B cell (primary cell): ENCODE results near the gene KRT9. TPM values are rescaled to one million over a fixed set of nuclear protein-coding genes. Genes with fewer than 3 reads are reported as not detected.
"Not testable (repeated sequence)": the region's sequence is repeated elsewhere in the genome, so short reads cannot be mapped to it uniquely, and the experiment has no call there.

Source experiments
- ATAC-seq: fragments of 200-7000 bp; cut with Tn5 transposase; one replicate; pipeline ENCODE4 v1.10.0; 2021; ENCODE audit warnings: low read depth, mild to moderate bottlenecking, moderate number of reproducible peaks, moderate library complexity
- CTCF ChIA-PET: fragments of 350-600 bp; sonication (Branson Sonifier 250); formaldehyde crosslinking; loops from one replicate; lab custom pipeline; 2021; ENCODE audit warnings: antibody characterized with exemption, inconsistent platforms; lab: Charles Lee
- POLR2A ChIA-PET: fragments of 350-600 bp; sonication (Branson Sonifier 250); formaldehyde crosslinking; loops from one replicate; lab custom pipeline; 2021; ENCODE audit warnings: antibody characterized with exemption; lab: Charles Lee
- DNase-seq: peaks from one replicate; pipeline ENCODE4 v3.0.0; 2013
- H2AFZ ChIP-seq: 2 replicates; pipeline ENCODE4 v1.6.1; 2012; ENCODE audit warnings: mild to moderate bottlenecking, low read depth, low read length; ENCODE audit not compliant: insufficient read depth, poor library complexity, severe bottlenecking
- H3K27ac ChIP-seq, 2 donors: 1 replicate in 1 of 2; 2 replicates in 1 of 2; pipeline ENCODE4 v1.5.1; 2012 to 2013; ENCODE audit warnings: low read length in 2 of 2, mild to moderate bottlenecking in 2 of 2, moderate library complexity in 1 of 2
- H3K27me3 ChIP-seq, 4 experiments: fragments of 200-600 bp in 1 of 4; sonication (generic) in 1 of 4; replicated peaks in 1 of 4; 1 replicate in 2 of 4; 2 replicates in 2 of 4; pipeline versions ENCODE4 v1.6.1 to v1.7.0; 2013 to 2016; ENCODE audit warnings: low read length in 3 of 4, mild to moderate bottlenecking in 2 of 4, mixed read lengths in 1 of 4, moderate library complexity in 1 of 4; ENCODE audit not compliant: insufficient read depth in 4 of 4, control insufficient read depth in 3 of 4; ENCODE audit errors: control extremely low read depth in 1 of 4
- H3K36me3 ChIP-seq, 2 experiments: replicated peaks in 1 of 2; 1 replicate in 1 of 2; 2 replicates in 1 of 2; pipeline versions ENCODE4 v1.6.1 to v1.7.1; 2013; ENCODE audit warnings: low read length in 1 of 2; ENCODE audit not compliant: insufficient read depth in 2 of 2, control insufficient read depth in 1 of 2; ENCODE audit errors: control extremely low read depth in 1 of 2, extremely low read depth in 1 of 2
- H3K4me1 ChIP-seq, 2 donors: fragments of 200-600 bp in 1 of 2; sonication (generic) in 1 of 2; 1 replicate in 1 of 2; 2 replicates in 1 of 2; pipeline versions ENCODE4 v1.5.1 to v1.6.1; 2013 to 2017; ENCODE audit warnings: low read length in 2 of 2; ENCODE audit not compliant: control insufficient read depth in 2 of 2, insufficient read depth in 2 of 2
- H3K4me2 ChIP-seq: replicated peaks from 2 replicates; pipeline ENCODE3; 2012; ENCODE audit warnings: mild to moderate bottlenecking, low read depth, low read length; ENCODE audit not compliant: poor library complexity, severe bottlenecking
- H3K4me3 ChIP-seq, 5 experiments: fragments of 200-600 bp in 1 of 5; sonication (generic) in 1 of 5; 1 replicate in 3 of 5; 2 replicates in 2 of 5; pipeline versions ENCODE4 v1.5.1 to v1.7.0; 2011 to 2016; ENCODE audit warnings: low read length in 4 of 5, mild to moderate bottlenecking in 4 of 5, low read depth in 2 of 5, control low read depth in 1 of 5, moderate library complexity in 1 of 5; ENCODE audit not compliant: insufficient read depth in 1 of 5; ENCODE audit errors: control extremely low read depth in 1 of 5, extremely low read depth in 1 of 5
- H3K79me2 ChIP-seq: fragments of 200-600 bp; sonication (generic); one replicate; pipeline ENCODE4 v1.6.0; 2016; ENCODE audit warnings: low read length; ENCODE audit not compliant: control insufficient read depth, insufficient read depth
- H3K9ac ChIP-seq: fragments of 200-600 bp; sonication (generic); 2 replicates; pipeline ENCODE4 v1.6.1; 2017; ENCODE audit warnings: mild to moderate bottlenecking, low read length, moderate library complexity
- H3K9me3 ChIP-seq, 3 donors: one replicate each; pipeline versions ENCODE4 v1.6.1 to v1.7.1; 2013; ENCODE audit warnings: low read length in 2 of 3; ENCODE audit not compliant: control insufficient read depth in 2 of 3, insufficient read depth in 1 of 3; ENCODE audit errors: control extremely low read depth in 1 of 3
- H4K20me1 ChIP-seq: 2 replicates; pipeline ENCODE4 v1.6.0; 2012; ENCODE audit warnings: mild to moderate bottlenecking, low read length; ENCODE audit not compliant: insufficient read depth, control insufficient read depth, poor library complexity, severe bottlenecking
- H3K27ac Mint-ChIP-seq: one replicate; pipeline ENCODE4 v1.8.0; 2021; ENCODE audit warnings: mixed read lengths
- H3K27me3 Mint-ChIP-seq: one replicate; pipeline ENCODE4 v1.8.0; 2021; ENCODE audit warnings: mixed read lengths
- H3K4me1 Mint-ChIP-seq: one replicate; pipeline ENCODE4 v1.8.0; 2021; ENCODE audit warnings: mixed read lengths
- H3K4me3 Mint-ChIP-seq: one replicate; pipeline ENCODE4 v1.8.0; 2021; ENCODE audit warnings: mixed read lengths
- H3K9me3 Mint-ChIP-seq: one replicate; pipeline ENCODE4 v1.8.0; 2022; ENCODE audit warnings: mixed read lengths; ENCODE audit not compliant: insufficient read depth
- CTCF ChIP-seq: fragments of 200-600 bp; IDR thresholded peaks from one replicate; pipeline ENCODE4 v1.8.0; 2022; ENCODE audit warnings: antibody characterized with exemption, mild to moderate bottlenecking
- EZH2 ChIP-seq: IDR thresholded peaks from 2 replicates; pipeline ENCODE4 v1.6.1; 2012; ENCODE audit warnings: borderline replicate concordance, low read depth, mild to moderate bottlenecking, moderate library complexity, low read length; ENCODE audit not compliant: insufficient read depth, poor library complexity, severe bottlenecking
- WGBS: methylation state at CpG from one replicate; pipeline ENCODE4 v1.1.5; 2013; ENCODE audit warnings: missing lambda C conversion rate; ENCODE audit not compliant: insufficient coverage; 5-methylcytosine and 5-hydroxymethylcytosine counted together
- intact Hi-C: fragments of 100-400 bp; cut with micrococcal nuclease; formaldehyde crosslinking; loops from one replicate; pipeline ENCODE4 v1.10.0; 2022
- polyA plus RNA-seq: library from polyadenylated mRNA; depleted of rRNA; stranded (reverse); fragments of >200 nt; gene quantifications from 2 replicates; pipeline ENCODE4 v1.2.3, GENCODE V29; 2012
- total RNA-seq, 2 donors: library from RNA; stranded (reverse); fragments of 120-200 nt in 1 of 2; gene quantifications; 1 replicate in 1 of 2; 2 replicates in 1 of 2; pipeline versions ENCODE4 v1.2.3 to v1.2.4, GENCODE V29; 2013 to 2022

The KRT9 gene
- total and polyA plus RNA-seq, 2 donors (not counting 1 experiment from before 2014, with no cell fraction given): not detected

DNA sequence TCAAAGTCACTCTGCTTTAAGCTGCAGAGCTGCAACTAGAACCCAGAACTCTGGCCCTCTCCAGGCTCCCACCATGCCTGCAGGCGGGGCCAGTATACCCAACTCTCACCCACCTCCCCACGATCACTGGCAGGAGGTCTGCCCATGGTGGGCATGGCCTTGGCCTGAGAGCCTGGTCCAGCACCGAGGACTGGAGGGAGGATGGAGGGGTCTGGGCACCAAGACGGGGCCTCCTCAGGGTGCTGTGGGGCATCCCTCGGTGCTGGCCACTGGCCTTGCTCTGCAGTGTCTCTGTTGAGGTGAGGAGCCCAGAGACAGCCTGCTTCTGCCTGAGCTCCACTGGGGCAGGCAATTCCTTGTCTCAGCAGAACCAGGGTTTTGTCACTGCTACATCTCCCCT is 42.2 kb upstream of the KRT9 start:
- Histone ChIP-seq H3K4me1 (no peaks in the 10 kb centered on the region), H3K9me3 (no peaks in the 10 kb centered on the region), H3K4me2 (no peak overlapping the region), H3K9ac (no peak overlapping the region), H2AFZ (no peak overlapping the region), H3K4me3 (no peak overlapping the region), H3K27me3 (no peaks in the 10 kb centered on the region), H3K27ac (no peak overlapping the region), H4K20me1 (no peaks in the 10 kb centered on the region), H3K79me2 (no peaks in the 10 kb centered on the region), H3K36me3 (no peaks in the 10 kb centered on the region)
- no peak for DNase-seq
- no peaks in the 10 kb centered on the region for H3K4me1 Mint-ChIP-seq
- ATAC-seq: no peak
- CTCF ChIA-PET: no interaction called here
- intact Hi-C loops: no loop called here
- H3K27ac Mint-ChIP-seq: no peak overlapping the region
- no peak for TF ChIP-seq CTCF
- no peak for TF ChIP-seq EZH2
- H3K4me3 Mint-ChIP-seq: no peak overlapping the region
- peaks cover 9% of the 10 kb centered on the region for H3K27me3 Mint-ChIP-seq
- WGBS: 88% methylated on average over 5 of the region's 5 CpGs
- POLR2A ChIA-PET: no interaction called here
- H3K9me3 Mint-ChIP-seq: no peaks in the 10 kb centered on the region

GRCh38 chr17:41613277-41614082 is 41.6 kb upstream of the KRT9 start:
- peaks cover 13% of the 10 kb centered on the region for H3K27me3 Mint-ChIP-seq
- 81% methylated on average over 11 of the region's 11 CpGs for WGBS
- intact Hi-C loops: no loop called here
- H2AFZ ChIP-seq: no peak overlapping the region
- H3K9me3 Mint-ChIP-seq: no peaks in the 10 kb centered on the region
- H3K4me1 ChIP-seq: no peaks in the 10 kb centered on the region
- no peak overlapping the region for H3K4me3 Mint-ChIP-seq
- DNase-seq (no peak), ATAC-seq (no peak)
- TF ChIP-seq CTCF (no peak), EZH2 (no peak)
- H3K27me3 ChIP-seq: no peaks in the 10 kb centered on the region
- no peak overlapping the region for H3K4me2 ChIP-seq
- H3K4me1 Mint-ChIP-seq: no peaks in the 10 kb centered on the region
- H3K9ac ChIP-seq: no peak overlapping the region
- POLR2A ChIA-PET: no interaction called here
- H3K27ac Mint-ChIP-seq: no peak overlapping the region
- H3K79me2 ChIP-seq: no peaks in the 10 kb centered on the region
- H3K27ac ChIP-seq: no peak overlapping the region
- H3K4me3 ChIP-seq: no peak overlapping the region
- H3K36me3 ChIP-seq: no peaks in the 10 kb centered on the region
- no peaks in the 10 kb centered on the region for H4K20me1 ChIP-seq
- CTCF ChIA-PET: no interaction called here
- no peaks in the 10 kb centered on the region for H3K9me3 ChIP-seq

DNA sequence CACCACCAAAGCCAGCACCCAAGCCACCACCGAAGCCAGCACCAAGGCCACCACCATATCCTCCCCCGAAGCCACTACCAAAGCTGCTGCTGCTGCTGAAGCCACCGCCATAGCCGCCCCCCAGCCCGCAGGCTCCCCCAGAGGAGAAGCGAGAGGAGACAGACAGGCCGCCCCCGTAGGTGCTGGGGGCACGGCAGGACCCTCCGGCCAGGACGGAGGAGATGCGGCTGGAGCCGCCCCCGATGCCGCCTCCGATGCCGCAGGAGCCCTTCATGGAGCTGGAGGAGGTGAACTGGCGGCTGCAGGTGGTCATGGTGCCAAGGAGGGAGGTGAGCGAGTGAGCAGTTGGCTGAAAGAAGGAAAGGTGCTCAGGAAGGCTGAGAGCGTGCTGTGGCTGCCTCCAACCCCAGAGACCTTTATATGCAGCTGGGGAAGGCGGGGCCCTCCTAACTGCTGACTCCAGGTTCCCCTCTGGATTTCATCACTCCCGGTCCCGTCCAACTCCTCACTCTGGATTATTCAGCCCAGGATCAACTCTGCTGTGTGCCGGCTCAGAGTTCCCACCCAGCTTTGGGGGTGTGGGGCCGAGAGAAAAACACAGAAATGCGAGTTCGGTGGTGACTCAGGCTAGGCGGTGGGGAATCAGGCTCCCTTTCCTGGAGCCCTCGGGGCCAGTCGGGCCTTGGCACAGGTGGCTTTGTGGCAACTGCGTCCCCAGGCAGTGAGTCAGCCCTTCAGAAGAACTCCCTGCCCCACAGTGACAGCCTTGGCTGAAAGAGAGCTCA is 40.7 kb upstream of the KRT9 start, which contains the start of gene KRT16:
KRT16 (minus strand) TSS at position 392 of the 785 bp plus-strand sequence; CDS start at position 313, 79 bp downstream.
- H3K27ac ChIP-seq, H2AFZ ChIP-seq, H3K4me3 ChIP-seq, H3K9me3 Mint-ChIP-seq, H4K20me1 ChIP-seq, H3K4me1 Mint-ChIP-seq, H3K27ac Mint-ChIP-seq, H3K36me3 ChIP-seq, H3K9ac ChIP-seq, intact Hi-C loops, H3K4me1 ChIP-seq, H3K27me3 ChIP-seq, H3K4me2 ChIP-seq, CTCF ChIA-PET, ATAC-seq, H3K9me3 ChIP-seq, POLR2A ChIA-PET, H3K79me2 ChIP-seq, H3K4me3 Mint-ChIP-seq, DNase-seq: not testable (repeated sequence)
- peaks cover 13% of the 10 kb centered on the region for H3K27me3 Mint-ChIP-seq
- 86% methylated on average over 21 of the region's 31 CpGs for WGBS
